ENCODE measurements around the gene C19orf73.

- TF ChIP-seq, protein P1, sequence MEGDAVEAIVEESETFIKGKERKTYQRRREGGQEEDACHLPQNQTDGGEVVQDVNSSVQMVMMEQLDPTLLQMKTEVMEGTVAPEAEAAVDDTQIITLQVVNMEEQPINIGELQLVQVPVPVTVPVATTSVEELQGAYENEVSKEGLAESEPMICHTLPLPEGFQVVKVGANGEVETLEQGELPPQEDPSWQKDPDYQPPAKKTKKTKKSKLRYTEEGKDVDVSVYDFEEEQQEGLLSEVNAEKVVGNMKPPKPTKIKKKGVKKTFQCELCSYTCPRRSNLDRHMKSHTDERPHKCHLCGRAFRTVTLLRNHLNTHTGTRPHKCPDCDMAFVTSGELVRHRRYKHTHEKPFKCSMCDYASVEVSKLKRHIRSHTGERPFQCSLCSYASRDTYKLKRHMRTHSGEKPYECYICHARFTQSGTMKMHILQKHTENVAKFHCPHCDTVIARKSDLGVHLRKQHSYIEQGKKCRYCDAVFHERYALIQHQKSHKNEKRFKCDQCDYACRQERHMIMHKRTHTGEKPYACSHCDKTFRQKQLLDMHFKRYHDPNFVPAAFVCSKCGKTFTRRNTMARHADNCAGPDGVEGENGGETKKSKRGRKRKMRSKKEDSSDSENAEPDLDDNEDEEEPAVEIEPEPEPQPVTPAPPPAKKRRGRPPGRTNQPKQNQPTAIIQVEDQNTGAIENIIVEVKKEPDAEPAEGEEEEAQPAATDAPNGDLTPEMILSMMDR (IDR thresholded peaks at IDR 0.05), result no peak
- peak; percentile 57 for TF ChIP-seq POLR2A (IDR thresholded peaks at IDR 0.05)
Measured at GRCh38 chr19:49114630-49115363, 4.1 kb downstream of the C19orf73 start.

Data from prostate gland (tissue), 2 donors.